Measurements from ENCODE around the gene SRBD1. TPM values are rescaled to one million over a fixed set of nuclear protein-coding genes. Genes with fewer than 3 reads are reported as not detected.

SRBD1 gene
- total and polyA plus RNA-seq, 2 of the 8 experiments (the other 6 are each of a cell fraction or from before 2014, with no cell fraction given), result 4.6 to 20.0 TPM

- no peak for TF ChIP-seq CHD7 (IDR thresholded peaks at IDR 0.05; ENCODE audit: insufficient replicate concordance, low read length)
- no peak for TF ChIP-seq RAD21 (IDR thresholded peaks at IDR 0.05 in 1 of 2, conservative IDR thresholded peaks at IDR 0.05 in 1 of 2; ENCODE audit: low read depth in 2 of 2, low read length in 2 of 2)
- TF ChIP-seq ASH2L (IDR thresholded peaks at IDR 0.05; ENCODE audit: low read length), result peak; percentile 64
- TF ChIP-seq TAF7 (optimal IDR thresholded peaks at IDR 0.05; ENCODE audit: borderline replicate concordance, low read depth, low read length), result no peak
- TF ChIP-seq TBP (IDR thresholded peaks at IDR 0.05; ENCODE audit: low read depth, low read length), result no peak
- TF ChIP-seq HDAC6 (IDR thresholded peaks at IDR 0.05; ENCODE audit: low read depth, low read length), result no peak
- TF ChIP-seq NRF1 (IDR thresholded peaks at IDR 0.05; ENCODE audit: low read depth, low read length), result no peak
- no peak for TF ChIP-seq BCL11A (IDR thresholded peaks at IDR 0.05; ENCODE audit: low read depth in 2 of 2, low read length in 2 of 2)
- no peak for TF ChIP-seq YY1 (IDR thresholded peaks at IDR 0.05; ENCODE audit: low read depth, low read length)
Observed at GRCh38 chr2:45649858-45650811, 39.1 kb upstream of the SRBD1 start (continued).

Measured in H1 (cell line).